Endothelial cell of umbilical vein (primary cell): ENCODE results near the gene AQR.

Experiments
- CTCF ChIP-seq, 2 donors: IDR thresholded peaks; 1 replicate in 1 of 2; 2 replicates in 1 of 2; pipeline ENCODE4 v1.5.1; 2011; ENCODE audit warnings: low read length in 2 of 2, mild to moderate bottlenecking in 2 of 2, moderate library complexity in 2 of 2, control low read depth in 1 of 2, inconsistent platforms in 1 of 2, low read depth in 1 of 2; ENCODE audit not compliant: insufficient read depth in 1 of 2; ENCODE audit errors: extremely low read depth in 1 of 2
- EZH2 ChIP-seq: IDR thresholded peaks from 2 replicates; pipeline ENCODE4 v1.6.1; 2012; ENCODE audit warnings: borderline replicate concordance, low read depth, mild to moderate bottlenecking, moderate library complexity, low read length, inconsistent platforms; ENCODE audit not compliant: severe bottlenecking
- FOS ChIP-seq: IDR thresholded peaks from 2 replicates; pipeline ENCODE4 v1.6.1; 2011; ENCODE audit warnings: mild to moderate bottlenecking, low read length, moderate library complexity, borderline replicate concordance; ENCODE audit not compliant: insufficient read depth
- GATA2 ChIP-seq: IDR thresholded peaks from 2 replicates; pipeline ENCODE4 v1.7.0; 2011; ENCODE audit warnings: low read depth, mild to moderate bottlenecking, moderate library complexity, mixed read lengths, low read length; ENCODE audit not compliant: insufficient read length, insufficient read depth
- MAX ChIP-seq: IDR thresholded peaks from 2 replicates; pipeline ENCODE4 v1.6.1; 2011; ENCODE audit not compliant: insufficient read depth, insufficient read length
- POLR2A ChIP-seq: IDR thresholded peaks from 2 replicates; pipeline ENCODE4 v1.6.1; 2012; ENCODE audit warnings: low read depth, mild to moderate bottlenecking, control low read depth, low read length
- POLR2AphosphoS5 ChIP-seq: IDR thresholded peaks from 2 replicates; pipeline ENCODE4 v1.6.1; 2012; ENCODE audit warnings: low read depth, mild to moderate bottlenecking, control low read depth, low read length, moderate library complexity; ENCODE audit not compliant: insufficient read depth

- no peak for TF ChIP-seq POLR2A
- no peak for TF ChIP-seq CTCF (IDR thresholded peaks at IDR 0.05; ENCODE audit: extremely low read depth in 1 of 2, insufficient read depth in 1 of 2, low read depth in 1 of 2, low read length in 2 of 2)
- no peak for TF ChIP-seq POLR2AphosphoS5
- no peak for TF ChIP-seq EZH2
- no peak for TF ChIP-seq MAX
- no peak for TF ChIP-seq GATA2
- TF ChIP-seq FOS, result no peak
These were observed 31.0 kb upstream of the AQR start for GRCh38 chr15:35000511-35000910.
